KMS-11 (cell line): Measurements from ENCODE around the gene DUSP8.

Source experiments
- H2AFZ ChIP-seq: fragments of 200-600 bp; sonication (generic); 2 replicates; pipeline ENCODE4 v1.6.1; 2016; ENCODE audit warnings: antibody characterized with exemption, mixed run types, low read depth
- H3K27ac ChIP-seq: fragments of 200-600 bp; sonication (generic); 2 replicates; pipeline ENCODE4 v1.6.1; 2016; ENCODE audit warnings: mild to moderate bottlenecking, mixed run types
- H3K27me3 ChIP-seq: fragments of 200-600 bp; sonication (generic); 2 replicates; pipeline ENCODE4 v1.6.1; 2017; ENCODE audit warnings: mild to moderate bottlenecking, low read depth, mixed run types, moderate library complexity; ENCODE audit not compliant: insufficient read depth
- H3K36me3 ChIP-seq: fragments of 200-600 bp; sonication (generic); 2 replicates; pipeline ENCODE4 v1.6.1; 2017; ENCODE audit warnings: mild to moderate bottlenecking, mixed run types; ENCODE audit not compliant: insufficient read depth
- H3K4me1 ChIP-seq: fragments of 200-600 bp; sonication (generic); 2 replicates; pipeline ENCODE4 v1.6.1; 2016; ENCODE audit warnings: mild to moderate bottlenecking, low read depth, mixed run types; ENCODE audit not compliant: poor library complexity, severe bottlenecking
- H3K4me2 ChIP-seq: fragments of 200-600 bp; sonication (generic); 2 replicates; pipeline ENCODE4 v1.7.0; 2016; ENCODE audit warnings: mild to moderate bottlenecking, mixed run types
- H3K4me3 ChIP-seq: fragments of 200-600 bp; sonication (generic); IDR thresholded peaks from 2 replicates; pipeline ENCODE4 v1.6.1; 2017; ENCODE audit warnings: low read depth, low read length, mixed read lengths; ENCODE audit not compliant: insufficient read depth
- H3K79me2 ChIP-seq: fragments of 200-600 bp; sonication (generic); 2 replicates; pipeline ENCODE4 v1.6.1; 2016; ENCODE audit warnings: low read depth, mixed run types; ENCODE audit not compliant: insufficient read depth
- H3K9ac ChIP-seq: fragments of 200-600 bp; sonication (generic); 2 replicates; pipeline ENCODE4 v1.6.1; 2016; ENCODE audit warnings: mild to moderate bottlenecking, mixed run types
- H4K20me1 ChIP-seq: fragments of 200-600 bp; sonication (generic); 2 replicates; pipeline ENCODE4 v1.6.1; 2016; ENCODE audit warnings: mild to moderate bottlenecking, mixed run types; ENCODE audit not compliant: insufficient read depth
- CTCF ChIP-seq: fragments of 200-600 bp; sonication (generic); conservative IDR thresholded peaks from 2 replicates; pipeline ENCODE4 v1.6.1; 2017; ENCODE audit warnings: low read depth, mild to moderate bottlenecking, antibody characterized with exemption, low read length, moderate library complexity, mixed read lengths

Gene DUSP8

GRCh38 chr11:1531449-1532013, 40.5 kb downstream of the DUSP8 start:
- no peak for TF ChIP-seq CTCF
- Histone ChIP-seq H3K4me1 (no peaks in the 10 kb centered on the region), H3K36me3 (no peaks in the 10 kb centered on the region), H3K79me2 (no peaks in the 10 kb centered on the region; the same call in 1 of the 2 replicates), H3K27me3 (no peaks in the 10 kb centered on the region), H3K4me3 (no peak overlapping the region), H3K9ac (no peak overlapping the region), H3K4me2 (no peak overlapping the region), H2AFZ (no peak overlapping the region), H4K20me1 (no peaks in the 10 kb centered on the region), H3K27ac (no peak overlapping the region)

DNA sequence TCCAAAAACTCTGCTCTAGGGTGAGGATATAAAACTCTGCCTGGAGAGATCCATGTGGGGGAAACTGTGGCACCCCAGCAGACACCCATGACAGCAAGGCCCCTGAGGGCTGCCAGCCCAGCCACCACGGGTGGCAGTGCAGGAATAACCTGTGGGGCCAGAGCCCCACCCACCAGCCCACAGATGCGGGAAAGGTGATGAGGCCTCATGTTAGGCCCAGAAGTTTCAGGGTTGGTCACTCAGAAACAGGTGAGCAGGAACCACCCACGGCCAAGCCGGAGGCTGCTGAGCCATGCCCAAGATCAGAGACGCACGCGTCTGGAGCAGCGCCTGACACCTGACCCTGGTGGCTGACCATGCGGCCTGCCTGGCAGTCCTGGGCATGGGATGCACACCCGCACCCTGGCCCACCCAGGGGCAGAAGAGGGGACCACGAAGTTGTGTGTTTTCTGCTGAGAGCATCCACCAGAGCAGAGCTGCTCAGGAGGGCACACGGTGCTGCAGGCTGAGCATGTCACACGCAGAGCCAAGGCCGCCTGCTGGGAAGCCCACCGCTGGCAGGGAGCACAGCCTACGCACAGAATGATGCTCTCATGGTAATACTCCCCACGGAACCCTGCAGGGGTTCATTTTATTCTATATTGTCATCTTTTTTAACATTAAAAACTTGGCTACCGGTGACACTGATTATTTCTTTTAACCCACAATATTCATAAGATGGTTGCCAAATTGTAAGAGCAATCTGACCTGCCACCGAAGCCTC, 41.2 kb downstream of the DUSP8 start:
- H2AFZ ChIP-seq = no peak overlapping the region
- no peaks in the 10 kb centered on the region for H3K36me3 ChIP-seq
- no peaks in the 10 kb centered on the region for H4K20me1 ChIP-seq
- H3K4me3 ChIP-seq = no peak overlapping the region
- H3K27me3 ChIP-seq = no peaks in the 10 kb centered on the region
- H3K27ac ChIP-seq = no peak overlapping the region
- TF ChIP-seq CTCF = no peak
- no peaks in the 10 kb centered on the region; the same call in 1 of the 2 replicates for H3K79me2 ChIP-seq
- H3K9ac ChIP-seq = no peak overlapping the region
- H3K4me1 ChIP-seq = no peaks in the 10 kb centered on the region
- no peak overlapping the region for H3K4me2 ChIP-seq

GRCh38 chr11:1529774-1530173, 42.3 kb downstream of the DUSP8 start:
- H3K27ac ChIP-seq = no peak overlapping the region
- H3K4me1 ChIP-seq = no peaks in the 10 kb centered on the region
- no peaks in the 10 kb centered on the region for H3K27me3 ChIP-seq
- H3K36me3 ChIP-seq = no peaks in the 10 kb centered on the region
- no peak overlapping the region for H3K4me3 ChIP-seq
- no peaks in the 10 kb centered on the region for H3K79me2 ChIP-seq
- H4K20me1 ChIP-seq = no peaks in the 10 kb centered on the region
- no peak overlapping the region for H2AFZ ChIP-seq
- no peak overlapping the region for H3K4me2 ChIP-seq
- no peak overlapping the region for H3K9ac ChIP-seq
- TF ChIP-seq CTCF = no peak

DNA sequence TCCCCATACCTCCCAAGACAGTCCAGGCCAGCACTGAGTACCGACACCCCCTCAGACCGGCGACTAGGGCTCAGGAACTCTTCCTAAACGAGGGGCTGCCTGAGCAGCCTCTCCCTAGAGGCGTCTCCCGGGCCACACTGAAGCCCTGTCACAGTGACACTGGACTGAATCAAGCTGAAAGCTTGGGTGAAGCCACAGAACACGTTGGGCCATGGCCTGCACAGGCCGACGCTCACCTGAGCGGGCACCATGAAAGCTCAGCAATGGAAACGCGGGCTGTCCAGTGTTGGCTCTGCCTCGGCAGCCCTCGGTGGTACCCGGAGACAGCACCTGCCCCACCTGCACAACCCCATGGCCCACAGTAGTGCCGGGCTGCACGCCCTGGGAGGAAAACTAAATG, 42.8 kb downstream of the DUSP8 start:
- no peaks in the 10 kb centered on the region for H3K36me3 ChIP-seq
- no peaks in the 10 kb centered on the region for H3K4me1 ChIP-seq
- no peak overlapping the region for H3K9ac ChIP-seq
- H3K27me3 ChIP-seq = no peaks in the 10 kb centered on the region
- no peak overlapping the region for H2AFZ ChIP-seq
- H3K4me2 ChIP-seq = no peak overlapping the region
- H3K79me2 ChIP-seq = no peaks in the 10 kb centered on the region
- no peaks in the 10 kb centered on the region for H4K20me1 ChIP-seq
- TF ChIP-seq CTCF = no peak
- H3K27ac ChIP-seq = no peak overlapping the region
- H3K4me3 ChIP-seq = no peak overlapping the region
